ENCODE data around the gene THAP8.

The THAP8 gene

GRCh38 chr19:36028313-36029041 lies 25.6 kb downstream of the THAP8 start:
- DNase-seq, result no peak

- no peak for DNase-seq
Observed at GRCh38 chr19:36027696-36028095, 26.4 kb downstream of the THAP8 start.

- DNase-seq, result no peak
Observed at GRCh38 chr19:36026091-36026876, 27.8 kb downstream of the THAP8 start.

- no peak for DNase-seq
Observed at GRCh38 chr19:36025541-36025940, 28.5 kb downstream of the THAP8 start.

- no peak for DNase-seq
Observed at GRCh38 chr19:36023432-36023831, 30.7 kb downstream of the THAP8 start.

- DNase-seq, result no peak
Observed at GRCh38 chr19:36019061-36019670, 34.9 kb downstream of the THAP8 start.

- peak; percentile 97 to 99 for DNase-seq
Observed at GRCh38 chr19:36014012-36014924, 39.8 kb downstream of the THAP8 start, which contains the start of gene ALKBH6. Gene ALKBH6, minus strand, starts transcription at chr19:36014213. Its CDS starts 816 bp downstream, at chr19:36013397.

GRCh38 chr19:36013280-36014011 lies 40.6 kb downstream of the THAP8 start:
- DNase-seq, result no peak

GRCh38 chr19:36010402-36010801 lies 43.7 kb downstream of the THAP8 start:
- DNase-seq, result no peak

GRCh38 chr19:36009633-36010379 lies 44.3 kb downstream of the THAP8 start:
- DNase-seq, result no peak

- DNase-seq, result no peak
Observed at GRCh38 chr19:36009220-36009619, 44.9 kb downstream of the THAP8 start.

GRCh38 chr19:36008336-36008978 lies 45.6 kb downstream of the THAP8 start, which contains the start of gene SYNE4:
Gene SYNE4, minus strand, starts transcription at chr19:36008813. Its CDS starts 132 bp downstream, at chr19:36008681.
- DNase-seq, result no peak

GRCh38 chr19:36006955-36007354 lies 47.1 kb downstream of the THAP8 start:
- no peak for DNase-seq

- DNase-seq, result no peak
Observed at GRCh38 chr19:36003284-36003683, 50.8 kb downstream of the THAP8 start.

- DNase-seq, result no peak
Observed at GRCh38 chr19:36001605-36002004, 52.5 kb downstream of the THAP8 start.

GRCh38 chr19:35996777-35997176 lies 57.3 kb downstream of the THAP8 start:
- no peak for DNase-seq

- peak; percentile 94 to 96 for DNase-seq
Observed at GRCh38 chr19:35995048-35995993, 58.8 kb downstream of the THAP8 start, which contains the start of gene SDHAF1. Gene SDHAF1, plus strand, starts transcription at chr19:35995188. Its CDS starts 87 bp downstream, at chr19:35995275.

GRCh38 chr19:35993923-35994598 lies 60.0 kb downstream of the THAP8 start:
- no peak for DNase-seq
